Stimulated activated CD4-positive, alpha-beta T cell treated with anti-CD3 and anti-CD28 coated beads, Interleukin-2, amount 100 ng/mL, for 4 hours (primary cell): ENCODE data around the gene PPP2R1A.
"Not testable (repeated sequence)": the region's sequence is repeated elsewhere in the genome, so short reads cannot be mapped to it uniquely, and the experiment has no call there.

Experiments used
- DNase-seq: peaks from one replicate; pipeline ENCODE4 v3.0.0-alpha.2; 2020; ENCODE audit warnings: low read depth

The PPP2R1A gene

DNA sequence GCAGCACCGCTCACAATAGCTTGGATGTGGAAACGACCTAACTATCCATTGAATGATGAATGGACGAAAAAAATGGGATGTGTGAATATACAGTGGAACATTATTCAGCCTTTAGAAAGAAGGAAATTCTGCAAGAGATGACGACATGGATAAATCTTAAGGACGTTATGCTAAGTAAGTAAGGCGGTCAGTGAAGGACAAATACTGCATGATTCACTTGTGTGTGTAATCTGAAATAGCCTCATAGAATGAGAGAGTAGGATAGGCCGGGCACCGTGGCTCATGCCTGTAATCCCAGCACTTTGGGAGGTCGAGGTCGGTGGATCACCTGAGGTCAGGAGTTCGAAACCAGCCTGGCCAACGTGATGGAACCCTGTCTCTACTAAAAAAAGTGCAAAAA, 54.2 kb downstream of the PPP2R1A start:
- no peak for DNase-seq

GRCh38 chr19:52248241-52248640, 58.4 kb downstream of the PPP2R1A start:
- DNase-seq = peak; percentile 56

GRCh38 chr19:52258426-52258825, 68.6 kb downstream of the PPP2R1A start:
- no peak for DNase-seq

GRCh38 chr19:52265556-52265955, 75.7 kb downstream of the PPP2R1A start:
- not testable (repeated sequence) for DNase-seq

DNA sequence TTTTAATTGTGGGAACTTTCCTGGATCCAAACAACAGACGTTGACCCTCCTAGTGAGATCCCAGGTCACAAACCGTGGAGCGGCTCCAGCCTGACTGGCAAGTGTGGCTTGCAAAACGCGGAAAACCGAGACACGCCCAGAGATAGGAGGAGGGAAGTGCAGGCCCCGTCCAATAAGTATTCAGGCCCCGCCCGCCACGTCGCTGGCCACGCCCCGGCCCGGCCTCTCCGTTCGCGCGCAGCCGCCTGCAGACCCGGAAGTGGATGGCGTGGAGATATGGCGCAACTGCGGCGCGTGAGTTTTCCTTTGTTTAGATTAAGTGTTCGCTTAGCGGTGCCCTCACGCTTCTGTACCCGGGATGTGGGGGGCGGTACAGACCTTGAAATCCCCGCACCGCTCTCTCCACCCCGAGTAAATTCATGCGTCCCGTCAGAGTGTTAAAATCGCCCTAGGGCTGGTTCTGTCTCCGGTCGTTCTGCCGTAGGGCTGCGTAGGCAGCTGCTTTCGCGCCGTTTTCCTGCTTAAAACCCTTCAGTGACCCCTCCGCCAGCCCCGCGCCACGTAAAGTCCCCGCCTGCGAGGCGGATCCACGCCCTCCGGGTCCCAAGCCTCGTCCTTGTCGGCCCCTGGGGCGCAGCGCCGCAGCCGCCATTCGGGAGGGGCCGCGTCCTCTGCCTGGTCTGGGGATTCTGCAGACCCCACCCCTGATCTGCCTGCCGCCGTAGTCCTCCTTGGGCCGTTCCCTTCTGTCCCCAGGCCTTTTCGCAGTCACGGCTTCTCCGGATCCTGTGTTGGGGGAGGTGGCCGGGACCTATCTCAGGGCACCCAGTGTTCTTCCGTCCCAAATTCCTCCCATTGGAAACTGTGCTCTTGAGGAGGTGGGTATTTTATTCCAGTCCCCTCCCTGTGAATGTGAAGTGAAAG, 79.7 kb downstream of the PPP2R1A start, which contains the start of gene ZNF766:
ZNF766 (plus strand) TSS at position 250 of the 924 bp plus-strand sequence; CDS start at position 277, 27 bp downstream.
- peak; percentile 96 for DNase-seq

- DNase-seq = no peak
Measured at GRCh38 chr19:52270266-52270885, 80.5 kb downstream of the PPP2R1A start.

- no peak for DNase-seq
Measured at GRCh38 chr19:52273301-52273700, 83.4 kb downstream of the PPP2R1A start.

DNA sequence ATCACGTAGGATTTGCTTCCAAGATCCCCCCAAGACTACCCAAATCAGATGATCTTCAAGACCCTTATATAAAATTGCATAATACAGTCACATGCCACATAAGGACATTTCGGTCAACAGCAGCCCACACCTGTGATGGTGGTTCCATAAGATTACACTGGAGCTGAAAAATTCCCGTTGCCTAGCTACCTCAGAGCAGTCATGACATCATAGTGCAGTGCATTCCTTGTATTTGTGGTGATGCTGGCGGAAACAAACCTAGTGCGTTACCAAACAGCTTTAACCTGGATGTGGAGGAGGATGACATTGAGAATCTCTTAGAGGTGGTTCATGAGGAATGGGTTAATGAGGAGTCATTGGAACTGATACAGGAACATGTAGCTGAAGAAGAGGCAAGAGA, 84.3 kb downstream of the PPP2R1A start:
- no peak for DNase-seq

- no peak for DNase-seq
Measured at GRCh38 chr19:52275988-52276387, 86.1 kb downstream of the PPP2R1A start.

GRCh38 chr19:52277471-52277870, 87.6 kb downstream of the PPP2R1A start:
- DNase-seq = no peak
